Muscle of leg (tissue), 11 donors: ENCODE data around the gene WAC. TPM values are rescaled to one million over a fixed set of nuclear protein-coding genes. Genes with fewer than 3 reads are reported as not detected.
"Not testable (repeated sequence)": the region's sequence is repeated elsewhere in the genome, so short reads cannot be mapped to it uniquely, and the experiment has no call there.

Experiments used
- DNase-seq: peaks from one replicate; pipeline ENCODE4 v3.0.0; 2013
- H3K27ac ChIP-seq: one replicate; pipeline ENCODE4 v1.5.1; 2013; ENCODE audit warnings: mild to moderate bottlenecking, low read length, control low read depth
- H3K27me3 ChIP-seq: one replicate; pipeline ENCODE4 v1.6.1; 2013; ENCODE audit warnings: low read length; ENCODE audit not compliant: control insufficient read depth, insufficient read depth
- H3K36me3 ChIP-seq: one replicate; pipeline ENCODE4 v1.6.1; 2013; ENCODE audit warnings: low read length; ENCODE audit not compliant: control insufficient read depth, insufficient read depth
- H3K4me1 ChIP-seq: one replicate; pipeline ENCODE4 v1.6.1; 2013; ENCODE audit warnings: low read length; ENCODE audit not compliant: control insufficient read depth, insufficient read depth
- H3K4me3 ChIP-seq: one replicate; pipeline ENCODE4 v1.5.1; 2013; ENCODE audit warnings: low read length, control low read depth
- H3K9me3 ChIP-seq: replicated peaks from 2 replicates; pipeline ENCODE4 v1.6.1; 2013; ENCODE audit warnings: low read depth, low read length; ENCODE audit not compliant: control insufficient read depth
- WGBS: methylation state at CpG from one replicate; pipeline ENCODE4 v1.1.5; 2013; ENCODE audit warnings: missing lambda C conversion rate; ENCODE audit not compliant: insufficient coverage; 5-methylcytosine and 5-hydroxymethylcytosine counted together
- polyA plus RNA-seq, 8 donors: library from polyadenylated mRNA; unstranded; fragments of 120-200 nt; gene quantifications; one replicate each; pipeline versions ENCODE4 v1.2.1 to v1.2.3, GENCODE V29; 2013; ENCODE audit warnings: inconsistent platforms in 1 of 8, low replicate concordance in 1 of 8; ENCODE audit not compliant: insufficient read length in 8 of 8, insufficient read depth in 1 of 8
- total RNA-seq: library from RNA; stranded (reverse); fragments of 120-200 nt; gene quantifications from one replicate; pipeline ENCODE4 v1.2.4, GENCODE V29; 2013

The WAC gene
- total and polyA plus RNA-seq, 9 donors: 50.5 to 92.6 (median 80.2) TPM

GRCh38 chr10:28497313-28498126 is 35.4 kb upstream of the WAC start:
- peaks cover 4% of the 10 kb centered on the region for H3K4me1 ChIP-seq
- no peak overlapping the region for H3K27ac ChIP-seq
- H3K36me3 ChIP-seq: no peaks in the 10 kb centered on the region
- no peaks in the 10 kb centered on the region for H3K27me3 ChIP-seq
- no peaks in the 10 kb centered on the region for H3K9me3 ChIP-seq
- H3K4me3 ChIP-seq: no peak overlapping the region
- 100% methylated on average over 3 of the region's 3 CpGs for WGBS
- DNase-seq: no peak

- H3K4me3 ChIP-seq, H3K27ac ChIP-seq, H3K9me3 ChIP-seq, DNase-seq, H3K4me1 ChIP-seq, H3K27me3 ChIP-seq, H3K36me3 ChIP-seq: not testable (repeated sequence)
- WGBS: no CpG with 5 or more reads among the region's 5 CpGs
These were observed 32.7 kb upstream of the WAC start for GRCh38 chr10:28500203-28500602.

- Histone ChIP-seq H3K4me1 (peaks cover 2% of the 10 kb centered on the region), H3K27ac (no peak overlapping the region), H3K36me3 (no peaks in the 10 kb centered on the region), H3K4me3 (no peak overlapping the region), H3K27me3 (no peaks in the 10 kb centered on the region), H3K9me3 (no peaks in the 10 kb centered on the region)
- WGBS: 0% methylated on average over 2 of the region's 3 CpGs
- DNase-seq: peak; percentile 63
These were observed 29.8 kb upstream of the WAC start for GRCh38 chr10:28503114-28503513.

GRCh38 chr10:28505359-28505959 is 27.5 kb upstream of the WAC start:
- 40% methylated on average over 1 of the region's 4 CpGs for WGBS
- Histone ChIP-seq H3K27me3 (no peaks in the 10 kb centered on the region), H3K36me3 (no peaks in the 10 kb centered on the region), H3K4me1 (peaks cover 2% of the 10 kb centered on the region), H3K4me3 (no peak overlapping the region), H3K9me3 (no peaks in the 10 kb centered on the region), H3K27ac (no peak overlapping the region)
- no peak for DNase-seq

- H3K4me1 ChIP-seq: peaks cover 2% of the 10 kb centered on the region
- no peaks in the 10 kb centered on the region for H3K9me3 ChIP-seq
- no peaks in the 10 kb centered on the region for H3K36me3 ChIP-seq
- no peak overlapping the region for H3K27ac ChIP-seq
- peak; percentile 46 for DNase-seq
- H3K4me3 ChIP-seq: no peak overlapping the region
- H3K27me3 ChIP-seq: no peaks in the 10 kb centered on the region
- WGBS: 67% methylated on average over 3 of the region's 7 CpGs
These were observed 24.5 kb upstream of the WAC start for GRCh38 chr10:28508304-28508925.

- Histone ChIP-seq H3K27ac (no peak overlapping the region), H3K4me1 (peaks cover 2% of the 10 kb centered on the region), H3K27me3 (no peaks in the 10 kb centered on the region), H3K36me3 (no peaks in the 10 kb centered on the region), H3K9me3 (no peaks in the 10 kb centered on the region), H3K4me3 (no peak overlapping the region)
- DNase-seq: no peak
- 40% methylated on average over 1 of the region's 3 CpGs for WGBS
These were observed 23.6 kb upstream of the WAC start for GRCh38 chr10:28509286-28509685.

GRCh38 chr10:28514648-28515047 is 18.3 kb upstream of the WAC start:
- H3K36me3 ChIP-seq: no peaks in the 10 kb centered on the region
- no CpG with 5 or more reads among the region's 1 CpG for WGBS
- no peaks in the 10 kb centered on the region for H3K4me1 ChIP-seq
- DNase-seq: no peak
- H3K4me3 ChIP-seq: no peak overlapping the region
- H3K27me3 ChIP-seq: no peaks in the 10 kb centered on the region
- peaks cover 2% of the 10 kb centered on the region for H3K9me3 ChIP-seq
- no peak overlapping the region for H3K27ac ChIP-seq

GRCh38 chr10:28520346-28520745 is 12.6 kb upstream of the WAC start:
- Histone ChIP-seq H3K36me3 (peaks cover 14% of the 10 kb centered on the region), H3K27ac (no peak overlapping the region), H3K27me3 (no peaks in the 10 kb centered on the region), H3K9me3 (peaks cover 24% of the 10 kb centered on the region), H3K4me1 (no peaks in the 10 kb centered on the region), H3K4me3 (no peak overlapping the region)
- no CpG with 5 or more reads among the region's 3 CpGs for WGBS
- DNase-seq: no peak

- Histone ChIP-seq H3K9me3 (peaks cover 24% of the 10 kb centered on the region), H3K36me3 (peaks cover 19% of the 10 kb centered on the region)
- DNase-seq, H3K4me1 ChIP-seq, H3K27me3 ChIP-seq, H3K27ac ChIP-seq, H3K4me3 ChIP-seq: not testable (repeated sequence)
- 80% methylated on average over 1 of the region's 4 CpGs for WGBS
These were observed 12.1 kb upstream of the WAC start for GRCh38 chr10:28520828-28521227.

- Histone ChIP-seq H3K9me3 (peaks cover 24% of the 10 kb centered on the region), H3K36me3 (peaks cover 20% of the 10 kb centered on the region)
- H3K27ac ChIP-seq, H3K4me1 ChIP-seq, H3K4me3 ChIP-seq, H3K27me3 ChIP-seq, DNase-seq: not testable (repeated sequence)
- 96% methylated on average over 8 of the region's 11 CpGs for WGBS
These were observed 11.0 kb upstream of the WAC start for GRCh38 chr10:28521961-28522360.
